ENCODE measurements around the gene MZF1. TPM values are rescaled to one million over a fixed set of nuclear protein-coding genes. Genes with fewer than 3 reads are reported as not detected.

The MZF1 gene
- total RNA-seq, 1 experiment from 2014 or later, result 20.3 TPM

DNA sequence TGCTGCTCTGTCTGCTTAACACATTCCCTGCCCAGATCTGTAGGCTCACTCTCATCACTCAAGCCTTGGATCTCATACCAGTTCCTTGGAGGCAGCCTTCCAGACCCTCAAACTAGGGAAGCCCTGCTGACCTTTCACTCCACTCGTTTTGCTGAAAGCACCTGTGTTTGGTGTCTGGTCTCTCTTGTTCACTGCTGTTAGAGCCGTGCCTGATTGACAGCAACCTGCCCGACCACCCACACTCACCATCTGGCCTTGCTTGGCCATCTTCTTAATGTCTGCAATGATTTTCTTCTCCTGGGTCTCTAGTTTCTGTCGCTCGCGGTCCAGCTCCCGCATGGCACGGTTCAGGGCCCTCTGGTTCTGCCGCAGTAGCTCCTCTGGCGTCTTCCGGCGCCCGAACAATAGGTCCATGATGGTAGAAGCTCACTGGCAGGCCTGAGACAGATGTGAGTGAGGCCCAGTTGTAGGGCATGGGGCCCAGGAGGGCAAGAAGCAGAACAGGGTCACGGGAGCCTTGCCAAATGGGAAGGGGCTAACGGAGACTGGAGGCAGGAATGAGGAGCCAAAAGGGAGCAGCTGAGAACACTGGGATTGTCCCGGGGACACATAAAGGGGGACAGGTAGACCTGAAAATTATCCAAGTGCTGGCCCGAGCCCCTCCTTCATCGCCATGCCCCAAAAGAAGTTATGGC lies 19.2 kb downstream of the MZF1 start:
- peak overlapping the region; percentile 62 for H3K4me3 ChIP-seq (ENCODE audit: low read depth, low read length, poor library complexity, severe bottlenecking)
- H3K9me3 ChIP-seq (ENCODE audit: low read depth, low read length, poor library complexity, severe bottlenecking), result no peaks in the 10 kb centered on the region
- intact Hi-C loops (cut with micrococcal nuclease; ENCODE audit: unreplicated experiment), result no loop called here
- H3K36me3 ChIP-seq (ENCODE audit: insufficient read depth, low read length, poor library complexity, severe bottlenecking), result peaks cover 52% of the 10 kb centered on the region
- ChIA-PET POLR2A (ENCODE audit: low non-redundant PET) (interaction anchor here (2.0 kb wide), 1 partner anchor 10 kb away, joined by 7 read pairs; the partner anchor contains the start of gene TRIM28), CTCF (no interaction called here)
- peak overlapping the region; percentile 90 for H3K27ac ChIP-seq (ENCODE audit: low read depth, low read length, poor library complexity, severe bottlenecking)
- no peaks in the 10 kb centered on the region for H3K27me3 ChIP-seq (replicated peaks; ENCODE audit: insufficient read depth, low read depth, low read length, poor library complexity)
- no TSS peak for BruUV-seq (replicated peaks)
- no peak for TF ChIP-seq EZH2 (IDR thresholded peaks at IDR 0.05; ENCODE audit: borderline replicate concordance, low read depth, low read length, poor library complexity, severe bottlenecking)
- TF ChIP-seq CTCF (conservative IDR thresholded peaks at IDR 0.05; ENCODE audit: low read depth, low read length), result no peak
- peaks cover 12% of the 10 kb centered on the region for H3K4me1 ChIP-seq (ENCODE audit: insufficient read depth, low read length, poor library complexity, severe bottlenecking)
- DNase-seq (ENCODE audit: low spot score), result no peak

- CTCF ChIA-PET, result no interaction called here
- Histone ChIP-seq H3K4me3 (ENCODE audit: low read depth, low read length, poor library complexity, severe bottlenecking) (no peak overlapping the region), H3K4me1 (ENCODE audit: insufficient read depth, low read length, poor library complexity, severe bottlenecking) (peaks cover 12% of the 10 kb centered on the region), H3K36me3 (ENCODE audit: insufficient read depth, low read length, poor library complexity, severe bottlenecking) (peaks cover 65% of the 10 kb centered on the region), H3K27me3 (replicated peaks; ENCODE audit: insufficient read depth, low read depth, low read length, poor library complexity) (no peaks in the 10 kb centered on the region), H3K9me3 (ENCODE audit: low read depth, low read length, poor library complexity, severe bottlenecking) (no peaks in the 10 kb centered on the region), H3K27ac (ENCODE audit: low read depth, low read length, poor library complexity, severe bottlenecking) (no peak overlapping the region)
- TF ChIP-seq EZH2 (IDR thresholded peaks at IDR 0.05; ENCODE audit: borderline replicate concordance, low read depth, low read length, poor library complexity, severe bottlenecking) (no peak), CTCF (conservative IDR thresholded peaks at IDR 0.05; ENCODE audit: low read depth, low read length) (no peak)
- intact Hi-C loops (cut with micrococcal nuclease; ENCODE audit: unreplicated experiment), result no loop called here
- no peak for DNase-seq (ENCODE audit: low spot score)
- POLR2A ChIA-PET (ENCODE audit: low non-redundant PET), result no interaction called here
- BruUV-seq (replicated peaks), result no TSS peak
Observed at GRCh38 chr19:58552655-58553054, 20.5 kb downstream of the MZF1 start.

GRCh38 chr19:58551577-58552471 lies 21.3 kb downstream of the MZF1 start:
- peaks cover 71% of the 10 kb centered on the region for H3K36me3 ChIP-seq (ENCODE audit: insufficient read depth, low read length, poor library complexity, severe bottlenecking)
- H3K9me3 ChIP-seq (ENCODE audit: low read depth, low read length, poor library complexity, severe bottlenecking), result no peaks in the 10 kb centered on the region
- no peak for TF ChIP-seq EZH2 (IDR thresholded peaks at IDR 0.05; ENCODE audit: borderline replicate concordance, low read depth, low read length, poor library complexity, severe bottlenecking)
- TF ChIP-seq CTCF (conservative IDR thresholded peaks at IDR 0.05; ENCODE audit: low read depth, low read length), result no peak
- no peak overlapping the region for H3K4me3 ChIP-seq (ENCODE audit: low read depth, low read length, poor library complexity, severe bottlenecking)
- intact Hi-C loops (cut with micrococcal nuclease; ENCODE audit: unreplicated experiment), result no loop called here
- no peak for DNase-seq (ENCODE audit: low spot score)
- ChIA-PET CTCF (no interaction called here), POLR2A (ENCODE audit: low non-redundant PET) (no interaction called here)
- BruUV-seq (replicated peaks), result TSS peak; percentile 30
- H3K27me3 ChIP-seq (replicated peaks; ENCODE audit: insufficient read depth, low read depth, low read length, poor library complexity), result no peaks in the 10 kb centered on the region
- H3K27ac ChIP-seq (ENCODE audit: low read depth, low read length, poor library complexity, severe bottlenecking), result no peak overlapping the region
- peaks cover 12% of the 10 kb centered on the region for H3K4me1 ChIP-seq (ENCODE audit: insufficient read depth, low read length, poor library complexity, severe bottlenecking)
